GOT3 (cell line): ENCODE measurements around the gene FZD4.

Source experiments
- DNase-seq: peaks from one replicate; lab custom pipeline; 2025; ENCODE audit warnings: mixed read lengths; lab: John Stamatoyannopoulos, UW

Gene FZD4

DNA sequence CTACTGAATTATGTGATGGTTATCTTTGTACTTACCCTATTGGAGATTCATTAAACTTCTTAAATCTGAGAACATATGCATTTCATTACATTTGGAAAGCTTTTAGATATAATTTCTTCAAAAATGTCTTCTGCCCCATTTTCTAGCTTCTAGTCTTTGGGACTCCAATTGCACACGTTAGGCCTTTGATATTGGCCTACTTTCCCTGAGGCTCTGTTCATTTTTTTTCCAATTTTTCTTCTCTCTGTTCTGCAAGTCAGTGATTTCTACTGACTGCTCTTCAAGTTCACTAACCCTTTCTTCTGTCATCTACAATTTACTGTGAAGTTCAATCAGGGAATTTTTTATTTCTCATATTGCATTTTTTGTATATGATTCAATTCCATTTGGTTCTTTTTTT is 43.0 kb downstream of the FZD4 start:
- DNase-seq = no peak

DNA sequence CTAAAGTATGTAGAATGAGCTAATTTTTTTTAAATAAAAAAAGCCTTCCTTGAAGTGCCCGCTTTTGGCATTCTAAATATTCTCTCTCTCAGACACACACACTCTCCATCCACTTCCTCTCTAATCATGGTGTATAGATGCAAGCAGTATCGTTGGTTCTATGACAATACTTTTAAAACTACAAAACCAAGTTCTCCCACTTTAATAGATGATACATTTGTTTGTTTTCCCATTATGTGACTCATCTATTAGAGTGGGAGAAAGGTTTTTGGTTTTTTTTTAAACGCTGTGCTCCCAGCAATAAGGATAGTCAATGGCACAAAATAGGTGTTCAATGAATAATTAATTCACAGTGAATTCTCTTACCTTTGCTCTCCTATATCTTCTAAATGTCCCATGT is 44.6 kb downstream of the FZD4 start:
- no peak for DNase-seq

DNA sequence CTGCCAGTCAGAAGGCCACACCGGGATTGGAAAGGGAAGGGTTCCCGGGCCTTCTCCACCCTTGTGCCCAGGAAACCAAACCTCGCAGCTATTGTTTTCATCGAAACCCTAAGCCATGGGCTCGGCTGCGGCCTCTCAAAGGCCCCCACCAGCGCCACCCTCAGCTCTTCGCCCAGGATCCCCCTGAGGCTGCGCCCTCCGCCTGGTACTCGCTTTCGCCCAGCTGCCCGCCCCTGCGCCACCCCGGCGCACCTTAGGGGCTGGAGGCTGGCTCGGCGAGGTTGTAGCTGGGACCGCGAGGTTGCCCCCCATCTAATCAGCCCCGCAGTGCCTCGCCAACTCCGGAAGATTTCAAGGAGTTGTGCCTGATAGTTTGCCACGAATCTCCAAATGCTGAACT is 49.0 kb downstream of the FZD4 start:
- DNase-seq = no peak

DNA sequence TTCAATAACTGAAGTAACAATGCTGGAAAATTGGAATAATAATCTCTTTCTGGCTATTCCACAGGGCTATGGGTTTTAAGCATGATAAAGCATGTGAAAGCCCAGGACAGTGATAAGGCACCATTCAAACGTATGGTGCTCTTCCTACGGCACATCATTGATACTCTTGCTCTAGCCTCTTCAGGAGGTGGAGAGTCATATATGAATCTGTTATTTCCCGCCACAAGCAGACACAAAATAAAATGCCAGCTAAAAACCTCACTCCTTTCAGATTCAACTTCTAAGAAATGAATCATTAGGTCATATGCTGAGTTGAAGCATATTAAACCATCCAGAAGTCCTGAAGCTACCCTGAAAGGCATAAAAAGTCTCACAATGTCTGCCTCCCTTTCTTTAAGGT is 49.9 kb downstream of the FZD4 start:
- DNase-seq = no peak

DNA sequence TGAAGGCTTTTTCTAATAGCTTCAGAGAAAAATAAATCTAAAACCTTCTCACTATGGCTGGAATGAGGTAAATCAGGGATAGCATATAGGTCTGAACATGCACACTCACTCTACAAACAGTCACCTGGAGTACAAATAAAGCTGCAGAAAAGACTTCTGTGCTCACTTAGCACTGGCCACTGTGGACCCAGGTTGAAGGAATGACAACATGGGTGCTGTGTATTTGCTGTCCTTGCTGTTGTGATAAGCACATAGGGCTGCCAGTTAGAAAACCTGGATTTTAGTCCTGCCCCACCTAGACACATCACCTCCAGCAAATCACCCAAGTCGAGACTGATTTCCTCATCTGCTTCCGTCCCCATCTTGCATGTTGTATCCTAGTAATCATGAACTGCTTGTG is 51.2 kb downstream of the FZD4 start:
- no peak for DNase-seq

DNA sequence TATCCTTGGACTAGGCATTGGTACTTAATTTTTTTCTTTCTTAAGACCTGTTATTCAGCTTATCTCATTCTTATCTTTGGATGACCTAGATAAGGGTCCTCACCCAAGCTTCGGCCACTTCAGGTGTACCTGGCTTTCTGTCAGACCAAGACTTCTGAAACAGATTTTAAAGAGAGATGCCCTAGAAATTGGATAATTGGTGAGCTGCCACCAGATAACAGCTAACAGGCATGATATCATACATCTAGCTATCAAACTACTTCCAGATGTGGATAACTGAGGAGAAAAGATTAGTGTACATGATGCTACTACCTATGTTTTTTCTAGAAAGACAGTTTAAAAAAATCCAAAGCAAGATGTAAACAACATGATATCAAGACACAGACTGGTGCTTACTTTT is 52.9 kb downstream of the FZD4 start:
- DNase-seq = no peak

DNA sequence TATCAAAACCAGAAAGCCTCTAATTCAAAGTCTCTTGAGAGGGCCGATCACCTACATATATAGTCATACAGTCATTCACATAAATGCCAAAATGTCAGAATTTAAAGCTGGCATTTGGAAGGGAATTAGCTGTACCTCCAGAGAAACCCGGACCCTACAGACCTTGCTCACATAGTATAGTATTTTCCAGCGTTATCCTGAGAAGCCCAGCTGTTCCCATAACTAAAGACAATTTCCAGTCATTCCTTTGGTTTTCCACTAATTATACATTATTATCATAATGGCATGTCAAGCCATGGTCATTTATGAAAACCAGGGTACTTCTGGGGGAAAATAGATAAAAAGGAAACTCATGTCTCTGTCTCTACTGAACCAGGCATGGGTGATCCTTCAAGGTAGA is 53.6 kb downstream of the FZD4 start:
- DNase-seq = no peak

DNA sequence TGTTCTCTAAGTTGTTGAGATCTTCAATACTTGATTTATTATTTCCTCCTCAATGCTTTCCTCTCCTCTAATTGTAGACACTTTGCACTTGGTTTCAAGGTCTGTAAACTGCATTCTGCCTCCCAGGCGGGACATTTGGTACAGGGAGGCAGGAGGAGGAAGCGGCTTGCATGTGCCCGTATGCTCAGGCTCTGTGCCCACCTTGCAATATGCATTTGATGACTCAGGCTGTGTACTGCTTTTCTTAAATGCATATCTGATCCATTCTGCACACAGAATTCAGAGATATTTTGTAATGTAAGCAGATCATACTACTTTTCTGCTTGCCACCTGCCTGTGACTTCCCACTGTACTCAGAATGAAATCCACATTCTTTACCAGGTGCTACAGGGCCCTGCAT is 55.0 kb downstream of the FZD4 start:
- DNase-seq = no peak

DNA sequence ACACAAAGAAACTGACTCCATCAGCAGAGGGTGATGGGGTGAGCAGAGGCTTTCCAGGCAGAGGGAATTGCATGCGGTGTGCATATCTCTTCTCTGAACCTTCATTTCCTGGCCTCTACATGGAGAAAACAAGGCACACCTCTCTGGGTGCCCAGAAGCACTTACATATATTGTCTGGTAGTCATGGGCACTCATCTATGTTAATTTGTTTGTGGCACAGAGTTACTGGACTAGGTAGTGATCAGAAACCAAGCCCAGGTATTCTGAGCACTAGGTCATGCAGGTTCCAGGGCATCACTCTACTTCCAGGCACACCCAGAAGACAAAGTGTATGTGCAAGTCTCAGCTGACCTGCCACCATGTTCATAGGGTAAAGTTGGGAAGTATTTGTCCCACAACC is 56.5 kb downstream of the FZD4 start:
- DNase-seq = no peak

DNA sequence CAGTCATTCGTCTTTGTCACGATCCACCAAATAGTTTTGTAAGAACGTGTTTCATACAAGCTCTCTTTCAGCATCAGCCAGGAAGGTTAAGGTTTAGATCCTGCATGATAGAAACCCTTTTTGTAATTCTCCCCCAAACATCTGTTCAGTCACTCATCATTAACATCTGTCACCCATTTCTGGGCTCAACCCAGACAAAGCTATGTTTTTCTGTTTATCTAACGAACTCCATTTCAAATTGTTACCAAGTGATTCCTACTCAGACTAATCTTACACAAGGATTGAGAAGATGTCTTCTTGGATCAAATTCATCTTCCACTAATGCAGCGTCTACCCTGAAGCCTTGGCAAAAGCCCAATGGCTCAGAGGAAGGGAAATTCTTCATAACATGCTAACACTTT is 58.8 kb downstream of the FZD4 start:
- no peak for DNase-seq
